CD4-positive, CD25-positive, alpha-beta regulatory T cell (primary cell): ENCODE data around the gene APPBP2. TPM values are rescaled to one million over a fixed set of nuclear protein-coding genes. Genes with fewer than 3 reads are reported as not detected.
"Not testable (repeated sequence)": the region's sequence is repeated elsewhere in the genome, so short reads cannot be mapped to it uniquely, and the experiment has no call there.

ENCODE experiments used
- ATAC-seq, 2 donors: fragments of 150-1000 bp; cut with Tn5 transposase; one replicate each; pipeline ENCODE4 v1.10.0; 2021; ENCODE audit warnings: low read depth in 2 of 2, moderate number of reproducible peaks in 2 of 2, moderate library complexity in 1 of 2
- DNase-seq, 3 donors: peaks; one replicate each; pipeline versions ENCODE4 v3.0.0 to v3.0.0-alpha.2; 2012 to 2022; ENCODE audit warnings: mixed read lengths in 1 of 3
- H3K27ac ChIP-seq: one replicate; pipeline ENCODE4 v1.7.0; 2013; ENCODE audit warnings: mild to moderate bottlenecking, low read length; ENCODE audit not compliant: insufficient read depth, poor library complexity, severe bottlenecking
- H3K27me3 ChIP-seq: one replicate; pipeline ENCODE4 v1.7.0; 2013; ENCODE audit warnings: low read length; ENCODE audit not compliant: control insufficient read depth, insufficient read depth
- H3K36me3 ChIP-seq: one replicate; pipeline ENCODE4 v1.7.0; 2013; ENCODE audit warnings: mild to moderate bottlenecking, low read length, moderate library complexity; ENCODE audit not compliant: control insufficient read depth, insufficient read depth
- H3K4me1 ChIP-seq: 2 replicates; pipeline ENCODE4 v1.7.0; 2013; ENCODE audit warnings: mild to moderate bottlenecking, low read length; ENCODE audit not compliant: insufficient read depth, control insufficient read depth, poor library complexity, severe bottlenecking
- H3K4me3 ChIP-seq: one replicate; pipeline ENCODE4 v1.7.0; 2013; ENCODE audit warnings: low read depth, mild to moderate bottlenecking, low read length, moderate library complexity
- H3K9me3 ChIP-seq, 2 experiments: 1 replicate in 1 of 2; 2 replicates in 1 of 2; pipeline ENCODE4 v1.7.0; 2013; ENCODE audit warnings: low read length in 2 of 2, mild to moderate bottlenecking in 1 of 2, moderate library complexity in 1 of 2; ENCODE audit not compliant: control insufficient read depth in 2 of 2
- H3K27ac Mint-ChIP-seq, 3 donors: one replicate each; pipeline ENCODE4 v1.8.0; 2020 to 2022; ENCODE audit warnings: mild to moderate bottlenecking in 3 of 3, mixed read lengths in 3 of 3, moderate library complexity in 2 of 3
- H3K27me3 Mint-ChIP-seq: one replicate; pipeline ENCODE4 v1.8.0; 2022; ENCODE audit warnings: mild to moderate bottlenecking, mixed read lengths
- H3K36me3 Mint-ChIP-seq: one replicate; pipeline ENCODE4 v1.8.0; 2020; ENCODE audit warnings: mixed read lengths
- H3K4me1 Mint-ChIP-seq, 4 donors: one replicate each; pipeline ENCODE4 v1.8.0; 2020 to 2022; ENCODE audit warnings: mixed read lengths in 4 of 4, mild to moderate bottlenecking in 1 of 4
- H3K4me3 Mint-ChIP-seq, 4 donors: one replicate each; pipeline ENCODE4 v1.8.0; 2020 to 2022; ENCODE audit warnings: mild to moderate bottlenecking in 4 of 4, mixed read lengths in 4 of 4, moderate library complexity in 3 of 4
- H3K9me3 Mint-ChIP-seq, 7 donors: one replicate each; pipeline ENCODE4 v1.8.0; 2020 to 2022; ENCODE audit warnings: mixed read lengths in 7 of 7, mild to moderate bottlenecking in 3 of 7, moderate library complexity in 2 of 7
- polyA plus RNA-seq, 4 donors: library from polyadenylated mRNA; unstranded; fragments of 300-500 nt; fragmentation: Illumina TruSeq; gene quantifications; one replicate each; pipeline ENCODE4 v1.2.3, GENCODE V29; 2021
- total RNA-seq: library from RNA; stranded (reverse); gene quantifications from one replicate; pipeline ENCODE4 v1.2.3, GENCODE V29; 2022

APPBP2 gene
- total and polyA plus RNA-seq, 5 donors from 2014 or later, result 26.2 to 39.1 (median 33.5) TPM

DNA sequence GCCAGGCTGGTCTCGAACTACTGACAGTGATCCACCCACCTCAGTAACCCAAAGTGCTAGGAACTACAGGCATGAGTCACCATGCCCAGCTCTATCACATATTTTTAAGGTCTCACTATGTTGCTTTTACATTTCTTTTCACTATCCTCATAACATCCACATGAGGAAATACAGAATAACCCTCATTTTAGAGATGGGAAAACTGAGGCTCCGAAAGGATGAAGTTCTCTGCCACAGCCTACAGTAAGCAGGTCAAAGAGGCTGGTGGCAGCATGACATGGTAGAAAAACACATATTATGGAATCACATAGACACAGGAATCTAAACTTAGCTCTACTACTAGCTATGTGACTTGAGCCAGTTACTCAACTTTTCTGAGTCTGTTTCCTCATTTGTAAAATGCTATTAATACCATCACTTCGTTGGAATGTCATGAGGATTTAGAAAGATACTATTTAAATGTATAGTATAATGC lies 32.2 kb downstream of the APPBP2 start:
- Mint-ChIP-seq H3K4me3 (no peak overlapping the region), H3K4me1 (peaks cover 0 to 9% (median 3%) of the 10 kb centered on the region in 4 donors), H3K27me3 (no peaks in the 10 kb centered on the region), H3K27ac (no peak overlapping the region), H3K9me3 (peaks cover 0 to 14% (median 10%) of the 10 kb centered on the region in 7 donors), H3K36me3 (peaks cover 69% of the 10 kb centered on the region)
- Histone ChIP-seq H3K4me3 (no peak overlapping the region), H3K4me1 (no peaks in the 10 kb centered on the region), H3K27me3 (no peaks in the 10 kb centered on the region), H3K27ac (no peak overlapping the region), H3K36me3 (peaks cover 69% of the 10 kb centered on the region), H3K9me3 (peaks cover 9 to 14% of the 10 kb centered on the region in 2 experiments)
- ATAC-seq (no peak), DNase-seq (no peak)

DNA sequence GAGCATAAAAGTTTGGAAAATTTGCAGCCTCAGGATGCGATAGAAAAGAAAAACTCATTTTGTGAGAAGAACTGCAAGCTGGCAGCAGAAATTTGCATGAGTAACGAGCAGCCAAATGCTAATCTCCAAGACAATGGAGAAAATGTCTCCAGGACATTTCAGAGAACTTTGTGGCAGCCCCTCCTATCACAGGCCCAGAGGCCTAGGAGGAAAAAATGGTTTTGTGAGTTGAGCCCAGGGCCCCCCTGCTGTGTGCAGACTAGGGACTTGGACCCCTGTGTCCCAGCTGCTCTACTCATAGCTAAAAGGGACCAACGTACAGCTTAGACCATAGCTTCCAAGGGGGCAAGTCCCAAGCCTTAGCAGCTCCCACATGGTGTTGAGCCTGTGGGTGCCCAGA lies 34.3 kb downstream of the APPBP2 start:
- Mint-ChIP-seq H3K4me1 (peaks cover 0 to 9% (median 1%) of the 10 kb centered on the region in 4 donors), H3K4me3 (no peak overlapping the region), H3K36me3 (peaks cover 65% of the 10 kb centered on the region), H3K27me3 (no peaks in the 10 kb centered on the region), H3K9me3 (peaks cover 0 to 14% (median 13%) of the 10 kb centered on the region in 7 donors), H3K27ac (no peak overlapping the region)
- Histone ChIP-seq H3K27ac (no peak overlapping the region), H3K4me1 (no peaks in the 10 kb centered on the region), H3K4me3 (no peak overlapping the region), H3K27me3 (no peaks in the 10 kb centered on the region), H3K9me3 (peaks cover 9 to 14% of the 10 kb centered on the region in 2 experiments), H3K36me3 (peaks cover 55% of the 10 kb centered on the region)
- ATAC-seq (no peak), DNase-seq (no peak)

DNA sequence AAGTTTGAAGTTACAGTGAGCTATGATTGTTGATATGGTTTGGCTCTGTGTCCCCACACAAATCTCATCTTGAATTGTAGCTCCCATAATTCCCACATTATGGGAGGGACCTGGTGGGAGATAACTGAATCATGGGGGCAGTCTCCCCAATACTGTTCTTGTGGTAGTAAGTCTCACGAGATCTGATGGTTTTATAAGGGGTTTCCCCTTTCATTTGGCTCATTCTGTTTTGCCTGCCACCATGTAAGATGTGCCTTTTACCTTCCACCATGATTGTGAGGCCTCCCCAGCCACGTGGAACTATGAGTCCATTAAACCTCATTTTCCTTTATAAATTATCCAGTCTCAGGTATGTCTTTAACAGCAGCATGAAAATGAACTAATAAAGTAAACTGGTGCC lies 35.4 kb downstream of the APPBP2 start:
- Histone ChIP-seq H3K9me3 (peaks cover 9 to 14% of the 10 kb centered on the region in 2 experiments), H3K36me3 (peaks cover 50% of the 10 kb centered on the region)
- not testable (repeated sequence) for DNase-seq, ATAC-seq, H3K27me3 ChIP-seq, H3K27me3 Mint-ChIP-seq, H3K4me1 ChIP-seq, H3K27ac ChIP-seq, H3K27ac Mint-ChIP-seq, H3K4me3 ChIP-seq
- peaks cover 0 to 16% (median 13%) of the 10 kb centered on the region in 7 donors for H3K9me3 Mint-ChIP-seq
- peaks cover 59% of the 10 kb centered on the region for H3K36me3 Mint-ChIP-seq
- H3K4me3 Mint-ChIP-seq, result peak overlapping the region in 1 of 4 donors; percentile 45
- peaks cover 0 to 11% (median 2%) of the 10 kb centered on the region in 4 donors for H3K4me1 Mint-ChIP-seq

- DNase-seq (no peak), ATAC-seq (no peak)
- Histone ChIP-seq H3K4me1 (no peaks in the 10 kb centered on the region), H3K27me3 (no peaks in the 10 kb centered on the region), H3K9me3 (no peaks in the 10 kb centered on the region), H3K4me3 (no peak overlapping the region), H3K36me3 (peaks cover 22% of the 10 kb centered on the region), H3K27ac (no peak overlapping the region)
- Mint-ChIP-seq H3K4me3 (no peak overlapping the region), H3K27ac (no peak overlapping the region), H3K4me1 (peaks cover 0 to 14% (median 7%) of the 10 kb centered on the region in 4 donors), H3K9me3 (peaks cover 0 to 3% (median 0%) of the 10 kb centered on the region in 7 donors), H3K27me3 (no peaks in the 10 kb centered on the region), H3K36me3 (peaks cover 17% of the 10 kb centered on the region)
Observed at GRCh38 chr17:60481604-60482003, 44.4 kb downstream of the APPBP2 start.

- Mint-ChIP-seq H3K4me1 (peaks cover 6 to 20% (median 11%) of the 10 kb centered on the region in 4 donors), H3K27ac (no peak overlapping the region), H3K4me3 (no peak overlapping the region), H3K9me3 (peaks cover 0 to 3% (median 0%) of the 10 kb centered on the region in 7 donors), H3K36me3 (peaks cover 30% of the 10 kb centered on the region), H3K27me3 (no peaks in the 10 kb centered on the region)
- Histone ChIP-seq H3K27ac (no peak overlapping the region), H3K4me3 (no peak overlapping the region), H3K9me3 (no peaks in the 10 kb centered on the region), H3K36me3 (peaks cover 38% of the 10 kb centered on the region), H3K27me3 (no peaks in the 10 kb centered on the region), H3K4me1 (no peaks in the 10 kb centered on the region)
- DNase-seq, result no peak
- no peak for ATAC-seq
Observed at GRCh38 chr17:60473788-60474187, 52.3 kb downstream of the APPBP2 start.

GRCh38 chr17:60472449-60472848 lies 53.6 kb downstream of the APPBP2 start:
- H3K36me3 ChIP-seq, result peaks cover 29% of the 10 kb centered on the region
- Mint-ChIP-seq H3K4me1 (peaks cover 10 to 20% (median 15%) of the 10 kb centered on the region in 4 donors), H3K27ac (no peak overlapping the region), H3K36me3 (peaks cover 34% of the 10 kb centered on the region), H3K27me3 (no peaks in the 10 kb centered on the region), H3K9me3 (peaks cover 0 to 3% (median 0%) of the 10 kb centered on the region in 7 donors), H3K4me3 (no peak overlapping the region)
- H3K9me3 ChIP-seq, result no peaks in the 10 kb centered on the region
- DNase-seq (no peak), ATAC-seq (no peak)
- no peaks in the 10 kb centered on the region for H3K27me3 ChIP-seq
- no peaks in the 10 kb centered on the region for H3K4me1 ChIP-seq
- no peak overlapping the region for H3K27ac ChIP-seq
- H3K4me3 ChIP-seq, result no peak overlapping the region

DNA sequence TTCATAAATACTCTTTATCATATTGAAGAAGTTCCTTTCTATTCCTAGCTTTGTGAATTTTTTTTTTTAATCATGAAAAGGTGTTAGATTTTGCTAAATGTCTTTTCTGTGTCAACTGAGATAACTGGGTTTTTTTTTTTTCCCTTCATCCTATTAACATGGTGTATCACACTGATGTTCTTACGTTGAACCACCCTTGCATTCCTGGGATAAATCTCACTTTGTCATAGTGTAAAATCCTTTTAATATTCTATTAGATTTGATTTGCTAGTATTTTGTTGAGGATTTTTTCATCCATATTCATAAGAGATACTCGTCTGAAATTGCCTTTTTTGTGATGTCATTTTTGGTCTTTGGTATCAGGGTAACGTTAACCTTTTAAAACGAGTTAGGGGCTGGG lies 54.6 kb downstream of the APPBP2 start:
- H3K27me3 ChIP-seq, result no peaks in the 10 kb centered on the region
- H3K27me3 Mint-ChIP-seq, result no peaks in the 10 kb centered on the region
- no peaks in the 10 kb centered on the region for H3K4me1 ChIP-seq
- H3K9me3 Mint-ChIP-seq, result peaks cover 0 to 3% (median 0%) of the 10 kb centered on the region in 7 donors
- H3K4me3 ChIP-seq, result no peak overlapping the region
- no peaks in the 10 kb centered on the region for H3K9me3 ChIP-seq
- no peak overlapping the region for H3K27ac ChIP-seq
- ATAC-seq, result no peak
- H3K4me3 Mint-ChIP-seq, result no peak overlapping the region
- no peak for DNase-seq
- H3K36me3 Mint-ChIP-seq, result peaks cover 32% of the 10 kb centered on the region
- H3K36me3 ChIP-seq, result peaks cover 22% of the 10 kb centered on the region
- peak overlapping the region in 2 of 3 donors; percentile 10 to 70 for H3K27ac Mint-ChIP-seq
- peaks cover 13 to 20% (median 17%) of the 10 kb centered on the region in 4 donors for H3K4me1 Mint-ChIP-seq

DNA sequence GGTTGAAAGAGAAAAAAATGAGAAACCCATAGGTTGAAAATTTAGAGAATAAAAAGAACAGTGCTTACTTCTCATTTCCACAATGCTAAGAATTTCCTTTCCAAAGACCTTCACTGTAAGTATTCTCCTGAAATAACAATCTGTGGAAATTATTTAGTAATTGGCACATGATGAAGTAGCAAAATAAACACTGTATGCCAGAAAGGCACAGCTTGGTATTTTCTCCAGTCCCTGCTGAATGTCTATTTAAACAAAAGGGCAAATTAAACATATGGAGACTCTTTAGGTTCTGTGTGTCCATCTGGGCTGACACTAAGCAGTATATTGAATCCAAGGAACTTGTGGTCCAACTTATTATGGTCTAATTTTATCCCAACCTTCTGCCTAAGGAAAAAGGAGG lies 57.7 kb downstream of the APPBP2 start:
- Histone ChIP-seq H3K4me3 (no peak overlapping the region), H3K9me3 (no peaks in the 10 kb centered on the region), H3K4me1 (no peaks in the 10 kb centered on the region), H3K27me3 (no peaks in the 10 kb centered on the region), H3K36me3 (peaks cover 42% of the 10 kb centered on the region), H3K27ac (no peak overlapping the region)
- ATAC-seq (no peak), DNase-seq (no peak)
- H3K36me3 Mint-ChIP-seq, result peaks cover 45% of the 10 kb centered on the region
- peaks cover 13 to 20% (median 17%) of the 10 kb centered on the region in 4 donors for H3K4me1 Mint-ChIP-seq
- no peak overlapping the region for H3K27ac Mint-ChIP-seq
- H3K4me3 Mint-ChIP-seq, result no peak overlapping the region
- H3K27me3 Mint-ChIP-seq, result no peaks in the 10 kb centered on the region
- H3K9me3 Mint-ChIP-seq, result peaks cover 0 to 3% (median 0%) of the 10 kb centered on the region in 7 donors
